Caco-2 (cell line): ENCODE results near the gene HOGA1. TPM values are rescaled to one million over a fixed set of nuclear protein-coding genes. Genes with fewer than 3 reads are reported as not detected.

Experiments
- BruUV-seq: library from RNA; stranded (reverse); fragments of 400-500 nt; replicated peaks from 2 replicates; lab custom pipeline; 2021; lab: Mats Ljungman, UMichigan
- CTCF ChIA-PET: fragments of 300-600 bp; sonication (Branson Sonifier 250); formaldehyde crosslinking; loops from one replicate; lab custom pipeline; 2022; ENCODE audit warnings: antibody characterized with exemption; lab: Charles Lee
- POLR2A ChIA-PET: fragments of 300-600 bp; sonication (Branson Sonifier 250); formaldehyde crosslinking; loops from one replicate; lab custom pipeline; 2022; ENCODE audit warnings: antibody characterized with exemption; lab: Charles Lee
- DNase-seq, 2 experiments: peaks; one replicate each; pipeline versions ENCODE4 v3.0.0 to v3.0.0-alpha.2; 2020 to 2022
- H3K27me3 ChIP-seq: replicated peaks from 2 replicates; pipeline ENCODE4 v1.6.0; 2011; ENCODE audit warnings: low read length; ENCODE audit not compliant: control insufficient read depth, insufficient read depth
- H3K36me3 ChIP-seq: 2 replicates; pipeline ENCODE4 v1.5.1; 2011; ENCODE audit warnings: low read length; ENCODE audit not compliant: control insufficient read depth, insufficient read depth
- H3K4me1 ChIP-seq: fragments of 250-450 bp; sonication (Bioruptor Pico); 2 replicates; pipeline ENCODE4 v1.5.1; 2020; ENCODE audit warnings: mild to moderate bottlenecking
- H3K4me3 ChIP-seq: 2 replicates; pipeline ENCODE4 v1.5.1; 2011; ENCODE audit warnings: low read depth, mild to moderate bottlenecking, control low read depth, low read length
- H3K9me3 ChIP-seq: fragments of 250-450 bp; sonication (Bioruptor Pico); 2 replicates; pipeline ENCODE4 v1.5.1; 2020; ENCODE audit warnings: mild to moderate bottlenecking, moderate library complexity
- H3K27ac Mint-ChIP-seq: one replicate; pipeline ENCODE4 v1.8.0; 2022; ENCODE audit warnings: mixed read lengths; ENCODE audit not compliant: unreplicated experiment
- H3K27me3 Mint-ChIP-seq: one replicate; pipeline ENCODE4 v1.8.0; 2022; ENCODE audit warnings: mixed read lengths; ENCODE audit not compliant: insufficient read depth, unreplicated experiment
- H3K36me3 Mint-ChIP-seq: one replicate; pipeline ENCODE4 v1.8.0; 2022; ENCODE audit warnings: mild to moderate bottlenecking, mixed read lengths; ENCODE audit not compliant: insufficient read depth, unreplicated experiment
- H3K4me1 Mint-ChIP-seq: one replicate; pipeline ENCODE4 v1.8.0; 2022; ENCODE audit warnings: low read depth, mixed read lengths; ENCODE audit not compliant: unreplicated experiment
- H3K4me3 Mint-ChIP-seq: one replicate; pipeline ENCODE4 v1.8.0; 2022; ENCODE audit warnings: mild to moderate bottlenecking, moderate library complexity, mixed read lengths; ENCODE audit not compliant: unreplicated experiment
- H3K9me3 Mint-ChIP-seq: one replicate; pipeline ENCODE4 v1.8.0; 2022; ENCODE audit warnings: mixed read lengths; ENCODE audit not compliant: unreplicated experiment
- intact Hi-C: fragments of 100-400 bp; cut with micrococcal nuclease; formaldehyde crosslinking; loops from one replicate; pipeline ENCODE4 v1.10.0; 2022; ENCODE audit not compliant: unreplicated experiment
- total RNA-seq: library from RNA; stranded (reverse); gene quantifications from 2 replicates; pipeline ENCODE4 v1.2.3, GENCODE V29; 2022
- TF ChIP-seq, protein P1 (sequence below), 2 experiments: fragments of 200-600 bp in 1 of 2; IDR thresholded peaks; 1 replicate in 1 of 2; 2 replicates in 1 of 2; pipeline versions ENCODE4 v1.5.1 to v1.8.0; 2011 to 2022; ENCODE audit warnings: antibody characterized with exemption in 1 of 2, control low read depth in 1 of 2, inconsistent platforms in 1 of 2, low read depth in 1 of 2, low read length in 1 of 2, mild to moderate bottlenecking in 1 of 2, moderate library complexity in 1 of 2; ENCODE audit not compliant: insufficient read depth in 1 of 2, severe bottlenecking in 1 of 2, unreplicated experiment in 1 of 2

Gene HOGA1
- total RNA-seq, 1 experiment from 2014 or later = 0.50 TPM

GRCh38 chr10:97608991-97609561, 24.9 kb downstream of the HOGA1 start:
- no peak overlapping the region for H3K4me3 ChIP-seq
- intact Hi-C loops = no loop called here
- Mint-ChIP-seq H3K36me3 (no peaks in the 10 kb centered on the region), H3K4me1 (no peaks in the 10 kb centered on the region), H3K9me3 (no peaks in the 10 kb centered on the region), H3K27ac (no peak overlapping the region), H3K27me3 (no peaks in the 10 kb centered on the region), H3K4me3 (no peak overlapping the region)
- ChIA-PET CTCF (interaction anchor here (0.6 kb wide), 1 partner anchor 144 kb away, joined by 3 read pairs; no protein-coding TSS in a partner anchor), POLR2A (interaction anchor here (0.7 kb wide), 1 partner anchor 69 kb away, joined by 5 read pairs; no protein-coding TSS in a partner anchor)
- no peaks in the 10 kb centered on the region for H3K4me1 ChIP-seq
- no peaks in the 10 kb centered on the region for H3K9me3 ChIP-seq
- H3K36me3 ChIP-seq = no peaks in the 10 kb centered on the region
- TF ChIP-seq, protein P1, sequence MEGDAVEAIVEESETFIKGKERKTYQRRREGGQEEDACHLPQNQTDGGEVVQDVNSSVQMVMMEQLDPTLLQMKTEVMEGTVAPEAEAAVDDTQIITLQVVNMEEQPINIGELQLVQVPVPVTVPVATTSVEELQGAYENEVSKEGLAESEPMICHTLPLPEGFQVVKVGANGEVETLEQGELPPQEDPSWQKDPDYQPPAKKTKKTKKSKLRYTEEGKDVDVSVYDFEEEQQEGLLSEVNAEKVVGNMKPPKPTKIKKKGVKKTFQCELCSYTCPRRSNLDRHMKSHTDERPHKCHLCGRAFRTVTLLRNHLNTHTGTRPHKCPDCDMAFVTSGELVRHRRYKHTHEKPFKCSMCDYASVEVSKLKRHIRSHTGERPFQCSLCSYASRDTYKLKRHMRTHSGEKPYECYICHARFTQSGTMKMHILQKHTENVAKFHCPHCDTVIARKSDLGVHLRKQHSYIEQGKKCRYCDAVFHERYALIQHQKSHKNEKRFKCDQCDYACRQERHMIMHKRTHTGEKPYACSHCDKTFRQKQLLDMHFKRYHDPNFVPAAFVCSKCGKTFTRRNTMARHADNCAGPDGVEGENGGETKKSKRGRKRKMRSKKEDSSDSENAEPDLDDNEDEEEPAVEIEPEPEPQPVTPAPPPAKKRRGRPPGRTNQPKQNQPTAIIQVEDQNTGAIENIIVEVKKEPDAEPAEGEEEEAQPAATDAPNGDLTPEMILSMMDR (IDR thresholded peaks at IDR 0.05; ENCODE audit: insufficient read depth in 1 of 2, low read depth in 1 of 2, low read length in 1 of 2, severe bottlenecking in 1 of 2, unreplicated experiment in 1 of 2) = no peak
- no peaks in the 10 kb centered on the region for H3K27me3 ChIP-seq
- BruUV-seq = no TSS peak
- DNase-seq = no peak

DNA sequence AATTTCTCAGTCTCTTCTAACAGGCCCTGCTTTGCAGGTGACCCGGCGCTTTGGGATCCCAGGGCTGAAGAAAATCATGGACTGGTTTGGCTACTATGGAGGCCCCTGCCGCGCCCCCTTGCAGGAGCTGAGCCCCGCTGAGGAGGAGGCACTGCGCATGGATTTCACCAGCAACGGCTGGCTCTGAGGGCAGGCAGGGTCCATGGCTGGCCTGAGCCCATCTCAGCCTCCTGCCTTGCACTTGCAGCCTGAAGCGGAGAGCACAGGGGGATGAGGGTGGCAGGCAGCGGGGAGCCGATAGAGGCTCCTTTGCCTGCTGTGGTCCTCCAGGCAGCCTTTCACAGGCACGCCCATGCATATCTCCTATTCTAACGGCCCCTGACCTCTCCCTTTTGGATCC, 27.3 kb downstream of the HOGA1 start:
- POLR2A ChIA-PET = no interaction called here

DNA sequence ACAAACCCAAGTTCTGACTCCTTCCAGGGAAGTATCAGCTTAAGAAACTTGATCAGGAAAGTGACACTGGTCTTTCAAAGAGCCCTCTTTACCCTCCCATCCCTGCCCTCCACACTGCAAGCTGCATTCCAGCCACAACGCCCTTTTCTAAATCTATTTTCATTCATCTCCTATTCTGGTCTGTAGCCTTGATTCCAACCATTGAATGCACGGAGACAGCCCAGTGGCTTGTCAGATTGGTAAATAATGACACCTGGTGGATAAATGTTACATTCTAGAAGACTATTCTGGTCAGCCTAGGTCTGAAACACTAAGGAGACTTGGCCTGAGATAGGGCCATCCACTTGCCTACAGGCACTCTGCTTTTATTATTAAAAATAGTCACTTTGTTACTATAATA, 28.2 kb downstream of the HOGA1 start:
- Histone ChIP-seq H3K4me1 (no peaks in the 10 kb centered on the region), H3K36me3 (no peaks in the 10 kb centered on the region), H3K4me3 (no peak overlapping the region), H3K9me3 (no peaks in the 10 kb centered on the region), H3K27me3 (no peaks in the 10 kb centered on the region)
- Mint-ChIP-seq H3K4me1 (no peaks in the 10 kb centered on the region), H3K4me3 (no peak overlapping the region), H3K9me3 (no peaks in the 10 kb centered on the region), H3K27ac (no peak overlapping the region), H3K27me3 (no peaks in the 10 kb centered on the region), H3K36me3 (no peaks in the 10 kb centered on the region)
- peak in 1 of 2 experiments; percentile 55 for DNase-seq
- no TSS peak for BruUV-seq
- ChIA-PET CTCF (interaction anchor here (0.7 to 3.7 kb wide), 6 partner anchors 16 to 148 kb away, joined by 3 to 39 read pairs (median 4); partner anchors contain the start of gene ANKRD2), POLR2A (no interaction called here)
- TF ChIP-seq, protein P1 (IDR thresholded peaks at IDR 0.05; ENCODE audit: insufficient read depth in 1 of 2, low read depth in 1 of 2, low read length in 1 of 2, severe bottlenecking in 1 of 2, unreplicated experiment in 1 of 2) = peak; percentile 44 to 52
- intact Hi-C loops = loop anchor here (1.0 kb wide), 3 partner anchors 40 to 205 kb away; partner anchors contain the start of gene ANKRD2

More for the DNA sequence above, 27.3 kb downstream of the HOGA1 start:
- intact Hi-C loops = no loop called here
- TF ChIP-seq, protein P1 (IDR thresholded peaks at IDR 0.05; ENCODE audit: insufficient read depth in 1 of 2, low read depth in 1 of 2, low read length in 1 of 2, severe bottlenecking in 1 of 2, unreplicated experiment in 1 of 2) = no peak
- no TSS peak for BruUV-seq
- H3K4me1 ChIP-seq = no peaks in the 10 kb centered on the region
- no peaks in the 10 kb centered on the region for H3K27me3 ChIP-seq
- no peaks in the 10 kb centered on the region for H3K9me3 ChIP-seq
- no peak for DNase-seq
- Mint-ChIP-seq H3K27ac (no peak overlapping the region), H3K4me3 (no peak overlapping the region), H3K27me3 (no peaks in the 10 kb centered on the region), H3K4me1 (no peaks in the 10 kb centered on the region), H3K36me3 (no peaks in the 10 kb centered on the region), H3K9me3 (no peaks in the 10 kb centered on the region)
- CTCF ChIA-PET = interaction anchor here (3.7 kb wide), 1 partner anchor 39 kb away, joined by 39 read pairs; the partner anchor contains the start of gene ANKRD2
- no peak overlapping the region for H3K4me3 ChIP-seq
- H3K36me3 ChIP-seq = no peaks in the 10 kb centered on the region
